Skin of body (tissue), 2 donors: ENCODE results near the gene PIEZO1. TPM values are rescaled to one million over a fixed set of nuclear protein-coding genes. Genes with fewer than 3 reads are reported as not detected.
"Not testable (repeated sequence)": the region's sequence is repeated elsewhere in the genome, so short reads cannot be mapped to it uniquely, and the experiment has no call there.

ENCODE experiments used
- DNase-seq: peaks from one replicate; lab custom pipeline; 2025; lab: John Stamatoyannopoulos, UW
- total RNA-seq: library from RNA; depleted of rRNA; stranded (reverse); fragments of >200 nt; gene quantifications from one replicate; pipeline ENCODE4 v1.2.3, GENCODE V29; 2014

Gene PIEZO1, protein sequence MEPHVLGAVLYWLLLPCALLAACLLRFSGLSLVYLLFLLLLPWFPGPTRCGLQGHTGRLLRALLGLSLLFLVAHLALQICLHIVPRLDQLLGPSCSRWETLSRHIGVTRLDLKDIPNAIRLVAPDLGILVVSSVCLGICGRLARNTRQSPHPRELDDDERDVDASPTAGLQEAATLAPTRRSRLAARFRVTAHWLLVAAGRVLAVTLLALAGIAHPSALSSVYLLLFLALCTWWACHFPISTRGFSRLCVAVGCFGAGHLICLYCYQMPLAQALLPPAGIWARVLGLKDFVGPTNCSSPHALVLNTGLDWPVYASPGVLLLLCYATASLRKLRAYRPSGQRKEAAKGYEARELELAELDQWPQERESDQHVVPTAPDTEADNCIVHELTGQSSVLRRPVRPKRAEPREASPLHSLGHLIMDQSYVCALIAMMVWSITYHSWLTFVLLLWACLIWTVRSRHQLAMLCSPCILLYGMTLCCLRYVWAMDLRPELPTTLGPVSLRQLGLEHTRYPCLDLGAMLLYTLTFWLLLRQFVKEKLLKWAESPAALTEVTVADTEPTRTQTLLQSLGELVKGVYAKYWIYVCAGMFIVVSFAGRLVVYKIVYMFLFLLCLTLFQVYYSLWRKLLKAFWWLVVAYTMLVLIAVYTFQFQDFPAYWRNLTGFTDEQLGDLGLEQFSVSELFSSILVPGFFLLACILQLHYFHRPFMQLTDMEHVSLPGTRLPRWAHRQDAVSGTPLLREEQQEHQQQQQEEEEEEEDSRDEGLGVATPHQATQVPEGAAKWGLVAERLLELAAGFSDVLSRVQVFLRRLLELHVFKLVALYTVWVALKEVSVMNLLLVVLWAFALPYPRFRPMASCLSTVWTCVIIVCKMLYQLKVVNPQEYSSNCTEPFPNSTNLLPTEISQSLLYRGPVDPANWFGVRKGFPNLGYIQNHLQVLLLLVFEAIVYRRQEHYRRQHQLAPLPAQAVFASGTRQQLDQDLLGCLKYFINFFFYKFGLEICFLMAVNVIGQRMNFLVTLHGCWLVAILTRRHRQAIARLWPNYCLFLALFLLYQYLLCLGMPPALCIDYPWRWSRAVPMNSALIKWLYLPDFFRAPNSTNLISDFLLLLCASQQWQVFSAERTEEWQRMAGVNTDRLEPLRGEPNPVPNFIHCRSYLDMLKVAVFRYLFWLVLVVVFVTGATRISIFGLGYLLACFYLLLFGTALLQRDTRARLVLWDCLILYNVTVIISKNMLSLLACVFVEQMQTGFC (N-terminal part only)
- 84.4 TPM for total RNA-seq

DNA sequence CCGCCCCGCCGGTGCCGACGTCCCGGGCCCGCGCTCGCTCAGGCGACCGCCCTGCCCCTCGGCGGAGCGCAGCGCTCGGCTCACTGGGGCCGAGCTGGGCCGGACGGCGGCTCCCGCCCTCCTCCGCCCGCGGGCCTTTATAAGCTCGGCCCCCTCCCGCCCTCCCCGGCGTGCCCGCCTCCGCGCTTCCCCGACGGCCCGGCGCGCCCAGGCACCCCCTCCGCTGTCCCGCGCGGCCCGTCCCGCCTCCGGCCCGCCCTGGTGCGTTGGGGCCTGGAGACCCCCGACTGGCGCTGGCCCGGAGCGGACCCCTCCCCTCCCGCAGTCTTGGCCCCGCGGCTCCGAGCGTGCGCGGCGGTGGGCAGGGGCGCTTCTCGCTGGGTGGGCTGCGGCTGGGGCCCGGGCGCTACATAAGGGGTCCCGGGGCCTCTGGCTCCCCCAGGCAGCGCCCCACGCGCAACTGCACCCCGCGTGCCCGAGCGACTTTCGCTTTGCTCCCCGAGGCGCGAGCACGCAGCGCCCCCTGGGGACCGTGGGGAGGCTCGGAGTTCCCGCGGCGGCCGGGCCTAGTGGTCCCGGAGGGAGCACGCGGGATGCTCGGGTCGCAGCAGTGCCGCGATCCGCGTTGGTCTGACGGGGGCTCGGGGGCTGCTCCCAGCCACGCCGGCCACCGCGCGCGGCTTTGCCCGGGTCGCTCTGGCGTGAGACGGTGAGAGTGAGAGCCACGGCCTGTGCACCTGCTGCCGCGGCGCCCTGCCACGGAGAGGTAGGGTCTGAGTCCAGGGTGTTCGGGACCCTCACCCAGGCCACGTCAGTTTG lies at the start of gene PIEZO1:
TSS of gene PIEZO1 (minus strand) at position 115 of the 819 bp plus-strand sequence. CDS start 256 bp downstream, outside the sequence.
- peak; percentile 19 for DNase-seq

DNA sequence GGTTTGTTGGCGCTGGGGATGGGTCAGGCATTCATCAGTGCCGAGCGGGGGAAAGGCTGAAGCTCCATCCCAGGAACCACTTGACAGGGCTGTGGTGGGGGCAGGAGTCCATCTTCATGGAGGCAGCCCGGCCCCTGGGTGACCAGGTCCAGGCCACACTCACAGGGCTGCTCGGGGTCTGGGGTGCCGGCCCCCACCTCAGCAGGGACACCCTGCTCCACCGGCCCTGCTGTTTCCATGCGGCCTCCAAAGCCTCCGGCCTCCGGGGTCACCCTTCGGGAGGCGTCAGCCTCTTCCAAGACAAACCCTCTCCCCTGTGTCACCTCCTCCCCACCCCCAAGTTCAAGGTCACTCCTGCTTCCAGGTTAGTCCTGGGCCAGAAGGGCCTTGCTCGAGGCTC lies 49.6 kb upstream of the PIEZO1 start:
- DNase-seq: no peak

DNA sequence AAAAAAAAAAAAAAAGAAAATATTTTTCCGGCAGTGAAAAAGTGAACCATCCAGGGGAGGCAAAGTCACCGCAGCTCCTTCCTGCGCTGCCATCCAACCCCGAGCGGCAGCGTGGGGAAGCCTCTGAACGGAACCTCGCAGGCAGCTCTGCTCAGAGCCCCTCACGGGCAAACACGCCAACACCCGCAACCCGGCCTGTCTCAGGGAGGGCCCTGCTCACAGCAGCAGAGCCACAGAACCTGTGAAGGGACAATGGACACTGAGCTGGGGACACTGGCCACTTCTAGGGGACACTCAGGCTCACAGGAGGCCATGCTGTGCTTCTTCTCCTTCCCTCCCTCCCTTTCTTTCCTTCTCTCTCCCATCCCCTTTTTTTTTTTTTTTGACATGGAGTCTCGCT lies 48.1 kb upstream of the PIEZO1 start:
- no peak for DNase-seq

DNA sequence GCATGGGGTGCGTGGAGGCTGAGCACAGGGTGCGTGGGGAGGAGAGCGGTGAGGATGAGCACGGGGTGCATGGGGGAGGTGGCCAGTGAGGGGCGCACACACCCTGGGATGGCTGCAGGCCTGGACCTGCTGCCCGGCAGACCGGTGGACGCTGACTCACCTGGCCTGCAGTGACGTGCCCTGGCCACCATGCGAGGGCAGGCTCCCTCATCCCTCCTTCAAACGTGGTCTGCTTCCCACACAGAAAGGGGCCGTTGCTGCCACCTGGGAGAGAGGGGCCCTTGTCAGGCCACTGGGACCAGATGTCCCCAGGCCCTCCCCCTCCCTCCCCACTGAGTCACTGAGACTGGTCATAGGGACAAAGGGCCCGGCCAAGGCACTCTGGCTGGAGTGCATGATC lies 46.8 kb upstream of the PIEZO1 start:
- DNase-seq: no peak

DNA sequence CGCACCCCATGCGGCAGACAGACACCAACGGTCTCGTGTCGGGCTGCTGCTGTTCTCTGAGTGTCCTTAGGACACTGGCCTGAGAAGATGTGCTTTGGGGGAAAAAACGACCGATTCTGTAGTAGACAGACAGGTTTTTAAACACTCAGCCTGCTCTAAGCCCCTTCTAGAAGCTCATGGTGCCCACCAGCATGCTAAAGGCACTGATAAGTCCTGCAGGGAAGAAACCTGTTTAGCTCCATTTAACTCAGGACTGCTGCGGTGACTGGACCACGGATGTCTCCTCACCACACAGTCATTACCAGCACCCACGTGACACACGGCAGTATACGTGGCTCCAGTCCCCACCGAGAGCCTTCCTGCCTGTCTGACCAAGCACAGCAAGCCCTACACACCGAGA lies 45.8 kb upstream of the PIEZO1 start:
- no peak for DNase-seq

DNA sequence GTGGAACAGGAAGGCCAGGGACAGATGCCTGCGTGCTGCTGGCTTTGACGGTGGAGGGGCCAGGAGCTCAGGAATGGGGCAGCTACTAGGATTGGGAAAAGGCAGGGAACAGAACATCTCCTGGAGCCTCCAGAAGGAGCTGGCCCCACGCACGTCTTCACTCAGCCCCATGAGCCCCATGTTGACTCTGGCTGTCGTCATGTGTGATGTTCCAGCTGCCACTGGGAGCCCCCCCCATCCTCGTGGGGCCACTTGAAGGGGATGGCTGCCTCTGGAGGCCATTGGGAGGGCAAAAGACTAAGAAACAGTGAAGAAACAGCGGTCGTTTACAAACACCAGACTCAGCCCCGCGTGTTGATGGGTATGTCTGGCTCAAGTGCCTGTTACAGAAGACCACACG lies 45.2 kb upstream of the PIEZO1 start:
- no peak for DNase-seq

DNA sequence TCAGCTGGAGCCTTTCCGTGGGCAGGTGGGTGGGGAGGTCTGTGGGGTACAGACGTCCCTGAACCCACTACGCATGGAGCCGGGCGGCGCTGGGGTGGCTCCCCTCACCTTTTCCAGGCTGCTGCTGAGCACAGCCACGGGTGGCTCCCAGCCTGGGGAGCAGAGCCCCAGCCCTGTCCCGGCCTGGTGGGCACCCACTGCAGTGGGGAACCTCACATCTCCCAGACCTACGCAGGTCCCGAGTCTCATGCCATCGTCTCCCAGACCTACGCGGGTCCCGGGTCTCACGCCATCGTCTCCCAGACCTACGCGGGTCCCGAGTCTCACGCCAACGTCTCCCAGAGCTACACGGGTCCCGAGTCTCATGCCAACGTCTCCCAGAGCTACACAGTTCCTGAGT lies 43.7 kb upstream of the PIEZO1 start:
- DNase-seq: no peak

DNA sequence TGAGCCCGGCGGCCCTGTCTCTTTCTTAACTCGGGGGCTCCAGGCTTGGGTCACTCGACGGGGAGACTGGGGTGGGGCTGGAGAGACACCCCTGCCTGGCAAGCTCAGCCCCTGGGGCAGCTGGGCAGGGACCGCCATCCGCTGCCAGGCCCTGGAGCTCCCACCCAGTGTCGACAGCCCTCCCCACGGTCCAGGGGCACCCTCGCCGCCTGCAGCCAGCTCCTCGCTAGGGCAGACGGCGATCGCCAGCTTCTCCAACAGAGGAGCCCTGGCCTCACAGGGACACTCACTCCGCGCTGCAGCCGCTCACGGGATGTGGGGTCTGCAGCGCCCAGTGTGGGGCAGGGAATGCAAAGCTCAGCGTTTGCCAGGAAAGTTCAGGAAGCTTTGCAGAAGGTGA lies 42.7 kb upstream of the PIEZO1 start:
- DNase-seq: no peak

DNA sequence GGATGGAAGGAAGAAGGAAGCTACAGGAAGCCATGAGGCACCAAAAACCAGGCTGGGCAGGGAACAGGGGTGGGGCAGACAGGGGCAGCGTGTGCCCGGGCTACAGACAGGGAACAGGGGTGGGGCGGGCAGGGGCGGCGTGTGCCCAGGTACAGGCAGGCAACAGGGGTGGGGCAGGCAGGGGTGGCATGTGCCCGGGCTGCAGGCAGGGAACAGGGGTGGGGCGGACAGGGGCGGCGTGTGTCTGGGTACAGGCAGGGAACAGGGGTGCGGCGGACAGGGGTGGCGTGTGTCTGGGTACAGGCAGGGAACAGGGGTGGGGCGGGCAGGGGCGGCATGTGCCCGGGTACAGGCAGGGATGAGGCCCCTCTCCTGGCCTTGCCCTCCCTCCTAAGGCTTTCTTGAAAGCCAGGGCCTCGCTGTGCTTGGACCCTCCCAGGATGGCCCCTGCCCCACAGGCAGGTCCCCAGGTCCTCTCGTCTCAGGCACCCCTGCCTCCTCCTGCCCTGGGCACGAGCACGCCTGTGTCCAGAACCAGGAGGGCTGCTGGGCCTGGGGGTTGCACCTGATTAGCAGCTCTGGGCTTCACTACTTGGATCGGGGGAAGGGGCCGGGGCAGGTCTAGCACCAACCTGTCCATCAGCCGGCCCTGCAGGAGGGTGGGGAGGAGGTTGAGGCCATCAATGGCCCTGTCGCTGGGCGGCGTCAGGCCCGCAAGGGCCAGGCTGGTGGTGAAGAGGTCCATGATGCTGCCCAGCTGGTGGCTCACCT lies 41.2 kb upstream of the PIEZO1 start:
- DNase-seq: no peak

DNA sequence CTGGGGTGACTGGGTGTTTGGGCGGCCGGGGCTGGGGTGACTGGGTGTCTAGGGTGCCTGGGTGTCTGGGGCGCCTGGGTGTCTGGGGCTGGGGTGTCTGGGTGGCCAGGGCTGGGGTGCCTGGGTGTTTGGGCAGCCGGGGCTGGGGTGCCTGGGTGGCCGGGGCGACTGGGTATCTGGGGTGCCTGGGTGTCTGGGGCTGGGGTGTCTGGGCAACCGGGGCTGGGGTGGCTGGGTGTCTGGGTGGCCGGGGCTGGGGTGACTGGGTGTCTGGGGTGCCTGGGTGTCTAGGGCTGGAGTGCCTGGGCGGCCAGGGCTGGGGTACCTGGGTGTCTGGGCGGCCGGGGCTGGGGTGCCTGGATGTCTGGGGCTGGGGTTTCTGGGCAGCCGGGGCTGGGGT lies 40.1 kb upstream of the PIEZO1 start:
- DNase-seq: no peak

DNA sequence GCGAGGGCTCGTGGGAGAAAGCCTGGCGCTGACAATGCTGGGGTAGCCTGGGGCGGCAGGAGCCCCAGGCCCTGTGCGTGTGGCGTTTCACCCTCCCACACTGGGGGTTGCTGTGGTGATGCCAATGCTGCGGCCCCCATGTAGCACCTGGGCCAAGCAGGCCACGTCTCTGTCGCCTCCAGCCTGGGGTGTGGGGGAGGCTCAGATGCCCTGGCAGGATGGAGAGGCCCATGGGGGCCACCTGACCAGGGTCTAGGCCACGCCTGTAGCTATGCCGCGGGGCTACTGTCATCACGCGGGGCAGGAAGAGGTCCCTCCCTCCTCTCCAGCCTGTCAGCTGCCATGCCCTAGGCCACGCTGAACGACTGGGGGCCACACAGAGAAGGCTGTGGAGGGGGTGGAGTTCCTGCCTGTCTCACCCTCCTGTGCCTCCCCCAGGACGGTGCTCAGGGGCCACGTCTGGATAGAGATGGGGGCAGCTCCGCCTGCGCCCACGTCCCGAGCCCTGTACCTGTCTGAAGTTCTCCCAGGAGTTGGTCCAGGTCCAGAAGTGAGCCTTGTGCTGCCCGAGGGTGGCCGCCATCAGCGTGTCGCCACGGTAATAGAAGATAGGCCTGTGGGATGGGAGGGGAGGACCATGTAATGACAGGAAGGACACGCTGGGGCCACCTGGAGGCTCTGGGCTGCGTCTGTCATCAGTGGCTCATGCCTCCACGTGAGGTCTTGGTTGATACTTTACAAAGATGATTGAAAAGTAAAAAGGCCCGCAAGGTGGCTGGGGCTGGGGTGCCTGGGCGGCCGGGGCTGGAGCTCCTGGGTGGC lies 39.4 kb upstream of the PIEZO1 start:
- no peak for DNase-seq

DNA sequence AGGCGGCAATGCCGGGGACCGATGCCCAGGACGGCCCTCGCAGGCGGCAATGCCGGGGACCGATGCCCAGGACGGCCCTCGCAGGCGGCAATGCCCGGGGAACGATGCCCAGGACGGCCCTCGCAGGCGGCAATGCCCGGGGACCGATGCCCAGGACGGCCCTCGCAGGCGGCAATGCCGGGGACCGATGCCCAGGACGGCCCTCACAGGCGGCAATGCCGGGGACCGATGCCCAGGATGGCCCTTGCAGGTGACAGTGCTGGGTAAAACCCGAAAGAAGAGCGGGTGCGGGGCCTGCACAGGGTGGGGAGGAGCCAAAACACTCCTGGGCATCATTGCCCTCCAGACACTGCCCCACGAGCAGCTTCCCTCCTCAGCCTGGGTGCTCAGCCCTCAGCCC lies 38.6 kb upstream of the PIEZO1 start:
- DNase-seq: not testable (repeated sequence)

DNA sequence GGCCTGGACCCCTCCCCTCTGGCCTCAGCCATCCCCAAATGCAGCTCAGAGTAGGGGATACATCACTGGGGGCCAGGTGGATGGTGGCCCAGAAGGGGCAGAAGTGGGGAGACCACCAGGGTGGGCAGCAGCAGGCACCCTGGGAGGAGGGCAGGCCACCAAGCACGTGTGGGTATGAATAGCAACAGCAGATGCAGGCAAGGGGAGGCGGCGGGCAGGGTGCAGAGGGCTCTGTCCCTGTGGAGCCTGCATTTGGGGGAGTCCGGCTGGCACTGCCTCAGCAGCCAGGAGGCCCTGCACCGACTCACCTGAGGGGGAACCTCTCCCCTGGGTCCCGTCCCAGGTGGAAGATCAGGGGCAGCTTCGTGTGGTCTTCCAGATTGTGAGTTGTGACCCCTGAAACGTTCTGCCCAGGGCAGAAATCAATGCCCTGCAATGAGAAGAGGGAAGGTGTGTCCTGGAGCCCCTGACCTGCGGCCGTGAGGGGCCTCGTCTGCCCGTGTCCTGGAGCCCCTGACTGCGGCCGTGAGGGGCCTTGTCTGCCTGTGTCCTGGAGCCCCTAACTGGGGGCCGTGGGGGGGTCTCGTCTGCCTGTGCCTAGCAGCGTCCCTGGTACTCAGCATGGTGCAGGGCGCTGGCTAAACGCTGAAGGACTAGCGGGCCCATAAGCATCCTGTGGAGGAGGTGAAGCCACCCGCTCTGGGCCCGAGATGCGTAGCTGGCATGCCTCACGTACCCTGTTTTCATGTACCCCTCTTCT lies 37.4 kb upstream of the PIEZO1 start:
- DNase-seq: no peak

DNA sequence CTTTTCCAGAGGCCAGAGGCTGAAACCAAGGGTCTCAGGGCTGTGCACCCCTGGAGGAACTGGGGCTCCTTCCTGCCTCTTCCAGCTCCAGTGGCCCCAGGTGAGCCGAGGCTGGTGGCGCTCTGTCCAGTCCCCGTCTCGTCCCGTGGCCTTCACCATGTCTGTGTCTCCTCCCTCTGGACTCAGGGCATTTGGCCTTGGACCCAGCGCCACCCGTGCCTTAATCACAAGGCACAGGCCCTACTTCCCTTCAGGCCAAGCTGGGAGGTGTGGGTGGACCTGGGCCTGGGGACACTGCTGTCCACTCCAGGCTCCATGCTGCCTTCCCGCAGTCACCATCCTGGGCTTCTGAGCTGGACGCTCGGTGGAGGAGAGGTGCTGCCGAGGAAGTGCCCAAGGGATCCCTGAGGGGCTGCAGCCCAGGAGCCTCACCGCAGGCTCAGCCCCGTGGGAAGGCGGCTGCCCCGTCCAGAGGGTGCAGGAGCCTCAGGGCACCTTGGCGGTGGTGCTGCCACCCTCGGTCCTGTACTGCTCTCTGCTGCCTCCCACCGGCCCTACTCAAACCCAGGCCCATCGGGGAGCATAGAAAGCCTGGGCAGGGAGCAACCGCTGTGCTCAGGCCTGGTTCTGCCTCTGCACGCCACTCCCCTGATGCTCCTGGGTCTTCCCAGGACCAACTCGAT lies 36.3 kb upstream of the PIEZO1 start:
- DNase-seq: no peak

DNA sequence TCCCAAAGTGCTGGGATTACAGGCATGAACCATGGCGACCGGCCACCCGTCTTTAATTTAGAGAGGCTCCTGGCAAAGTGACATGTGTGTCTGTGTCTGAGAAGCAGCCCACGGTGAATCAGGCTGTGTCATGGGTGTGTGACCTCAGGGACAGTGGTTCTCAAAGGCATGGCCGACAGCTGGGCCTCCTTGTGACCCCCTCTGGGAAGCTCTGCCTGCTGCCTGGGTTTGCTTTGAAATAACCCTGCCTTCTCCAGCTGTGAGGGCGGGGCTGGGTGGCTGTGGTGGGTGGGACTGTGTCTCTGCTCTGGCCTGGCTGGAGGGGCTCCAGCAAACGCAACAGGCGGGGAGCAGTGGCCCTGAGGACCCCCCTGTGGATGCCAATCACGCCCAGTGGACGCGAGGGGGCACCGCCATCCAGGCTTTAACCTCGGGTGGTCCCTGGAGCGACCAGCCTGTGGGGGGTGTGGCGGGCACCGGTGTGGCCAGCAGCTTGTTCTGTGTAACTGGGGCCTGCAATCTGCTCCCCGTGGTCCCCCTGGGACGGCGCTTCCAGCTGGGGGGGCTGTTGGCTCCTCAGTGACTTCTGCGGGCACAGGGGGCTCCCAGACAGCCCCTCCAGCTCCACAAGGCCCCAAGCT lies 35.5 kb upstream of the PIEZO1 start:
- DNase-seq: no peak

DNA sequence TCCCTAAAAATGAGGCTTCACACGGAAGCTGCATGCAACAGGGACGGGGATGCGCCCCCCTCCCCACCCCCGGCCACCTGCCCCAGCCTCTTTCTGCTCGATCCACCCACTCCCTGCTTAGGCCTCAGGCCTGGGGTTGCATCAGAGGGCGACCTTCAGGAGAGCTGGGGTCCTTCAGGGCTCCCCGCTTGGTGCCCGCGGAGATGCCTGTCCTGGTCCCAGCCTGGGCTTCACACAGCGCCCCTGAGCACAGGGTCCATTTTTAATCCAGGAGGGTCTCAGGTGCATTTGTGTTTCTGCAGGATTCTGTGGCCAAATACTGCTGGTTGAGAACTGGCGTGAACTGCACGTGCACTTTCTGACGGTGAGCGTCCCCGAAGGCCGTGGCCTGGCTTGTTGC lies 34.1 kb upstream of the PIEZO1 start:
- no peak for DNase-seq

DNA sequence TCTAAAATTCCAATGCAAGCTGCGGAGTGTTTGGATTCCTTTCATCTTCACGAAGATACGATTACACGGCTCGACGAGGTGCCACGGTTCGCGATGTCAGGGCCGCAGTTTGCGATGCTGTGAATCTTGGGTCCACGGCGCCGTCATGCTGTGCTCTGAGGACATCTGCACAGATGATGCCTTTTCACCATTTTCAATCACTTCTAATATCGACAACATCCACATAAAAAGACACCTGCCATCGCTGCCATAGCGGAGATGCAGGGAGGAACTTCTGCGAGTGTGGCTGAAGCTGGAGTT lies 33.5 kb upstream of the PIEZO1 start:
- DNase-seq: no peak
